Left ventricle myocardium inferior (tissue), 1 donor: ENCODE data around the gene HBEGF. TPM values are rescaled to one million over a fixed set of nuclear protein-coding genes. Genes with fewer than 3 reads are reported as not detected.

ENCODE experiments used
- DNase-seq: peaks from one replicate; pipeline ENCODE4 v3.0.0-alpha.2; 2020
- H3K27ac ChIP-seq: fragments of 200-600 bp; replicated peaks from 2 replicates; pipeline ENCODE4 v1.8.0; 2021
- H3K27me3 ChIP-seq: fragments of 200-600 bp; 2 replicates; pipeline ENCODE4 v1.8.0; 2021; ENCODE audit warnings: low read depth
- H3K36me3 ChIP-seq: fragments of 200-600 bp; 2 replicates; pipeline ENCODE4 v1.8.0; 2021
- H3K4me1 ChIP-seq: fragments of 200-600 bp; 2 replicates; pipeline ENCODE4 v1.8.0; 2021
- H3K4me3 ChIP-seq: fragments of 200-600 bp; 2 replicates; pipeline ENCODE4 v1.8.0; 2021; ENCODE audit warnings: mild to moderate bottlenecking, moderate library complexity
- H3K9me3 ChIP-seq: fragments of 200-600 bp; replicated peaks from 2 replicates; pipeline ENCODE4 v1.8.0; 2021
- CTCF ChIP-seq: fragments of 200-600 bp; IDR thresholded peaks from 2 replicates; pipeline ENCODE4 v1.8.0; 2021; ENCODE audit warnings: antibody characterized with exemption, mild to moderate bottlenecking, borderline replicate concordance
- intact Hi-C: fragments of 100-400 bp; cut with micrococcal nuclease; formaldehyde crosslinking; loops from one replicate; pipeline ENCODE4 v1.11.0; 2022
- total RNA-seq: library from RNA; stranded (reverse); fragmentation: NEBNext Ultra II Directional; extraction: Animal tissue kit (Norgen Biotek cat#: 25700); gene quantifications from one replicate; pipeline ENCODE4 v1.2.1, GENCODE V29; 2021
- donor health status: DM: no; HTN: yes; CAD: no; lungs with severe emphysema.

Gene HBEGF
- total RNA-seq, 1 donor from 2014 or later = 27.2 TPM

- H3K9me3 ChIP-seq = no peaks in the 10 kb centered on the region
- DNase-seq = no peak
- TF ChIP-seq CTCF = no peak
- no peaks in the 10 kb centered on the region for H3K27me3 ChIP-seq
- H3K4me3 ChIP-seq = peak overlapping the region; percentile 31
- intact Hi-C loops = no loop called here
- peaks cover 100% of the 10 kb centered on the region for H3K4me1 ChIP-seq
- peak overlapping the region; percentile 85 for H3K27ac ChIP-seq
- no peaks in the 10 kb centered on the region for H3K36me3 ChIP-seq
Measured at GRCh38 chr5:140293091-140293848, 53.1 kb downstream of the HBEGF start.

GRCh38 chr5:140292212-140293036 is 54.0 kb downstream of the HBEGF start:
- peak overlapping the region; percentile 31 for H3K4me3 ChIP-seq

DNA sequence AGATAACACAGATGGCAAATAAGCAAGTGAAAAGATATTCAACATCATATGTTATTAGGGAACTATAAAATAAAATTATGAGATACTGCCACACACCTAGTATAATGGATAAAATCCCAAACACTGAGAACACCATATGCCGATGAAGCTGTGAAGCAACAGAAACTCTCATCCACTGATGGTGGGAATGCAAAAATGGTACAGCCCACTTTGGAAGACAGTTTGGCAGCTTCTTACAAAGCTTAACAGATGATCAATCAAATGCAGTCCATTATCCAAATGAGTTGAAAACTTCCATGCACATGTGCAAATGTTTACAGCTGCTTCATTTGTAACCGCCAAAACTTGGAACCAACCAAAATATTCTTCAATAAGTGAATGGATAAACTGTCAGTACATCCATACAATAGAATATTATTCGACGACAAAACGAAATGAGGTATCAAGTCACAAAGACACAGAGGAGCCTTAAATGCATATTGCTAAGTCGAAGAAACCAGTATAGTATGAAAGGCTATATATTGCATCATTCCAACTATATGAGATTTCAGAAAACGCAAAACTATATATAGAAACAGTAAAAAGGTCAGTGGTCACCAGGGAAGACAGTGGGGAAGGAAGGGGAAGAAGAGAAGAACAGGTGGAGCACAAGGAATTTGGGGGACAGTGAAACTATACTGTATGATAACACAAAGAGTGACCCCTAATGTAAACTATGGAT is 58.4 kb downstream of the HBEGF start:
- Histone ChIP-seq H3K36me3 (no peaks in the 10 kb centered on the region), H3K4me1 (peaks cover 93% of the 10 kb centered on the region), H3K27me3 (no peaks in the 10 kb centered on the region), H3K9me3 (no peaks in the 10 kb centered on the region), H3K4me3 (no peak overlapping the region), H3K27ac (no peak overlapping the region)
- no peak for DNase-seq
- no peak for TF ChIP-seq CTCF
- intact Hi-C loops = no loop called here

More at GRCh38 chr5:140292212-140293036, 54.0 kb downstream of the HBEGF start:
- intact Hi-C loops = no loop called here
- no peak for DNase-seq
- H3K36me3 ChIP-seq = no peaks in the 10 kb centered on the region
- no peaks in the 10 kb centered on the region for H3K27me3 ChIP-seq
- peak overlapping the region; percentile 85 for H3K27ac ChIP-seq
- H3K9me3 ChIP-seq = no peaks in the 10 kb centered on the region
- no peak for TF ChIP-seq CTCF
- H3K4me1 ChIP-seq = peaks cover 100% of the 10 kb centered on the region

GRCh38 chr5:140286424-140286823 is 60.0 kb downstream of the HBEGF start:
- intact Hi-C loops = no loop called here
- Histone ChIP-seq H3K4me1 (peaks cover 82% of the 10 kb centered on the region), H3K27me3 (no peaks in the 10 kb centered on the region), H3K27ac (no peak overlapping the region), H3K9me3 (no peaks in the 10 kb centered on the region), H3K36me3 (peaks cover 2% of the 10 kb centered on the region), H3K4me3 (no peak overlapping the region)
- no peak for TF ChIP-seq CTCF
- no peak for DNase-seq

GRCh38 chr5:140284013-140284412 is 62.4 kb downstream of the HBEGF start:
- Histone ChIP-seq H3K27me3 (no peaks in the 10 kb centered on the region), H3K4me3 (no peak overlapping the region), H3K36me3 (peaks cover 3% of the 10 kb centered on the region), H3K9me3 (no peaks in the 10 kb centered on the region), H3K27ac (peak overlapping the region; percentile 28), H3K4me1 (peaks cover 72% of the 10 kb centered on the region)
- TF ChIP-seq CTCF = no peak
- no peak for DNase-seq
- intact Hi-C loops = no loop called here
